Stimulated activated CD4-positive, alpha-beta T cell treated with anti-CD3 and anti-CD28 coated beads, Interleukin-4, amount 100 ng/mL, for 48 hours (primary cell): ENCODE data around the gene ZNF300.
"Not testable (repeated sequence)": the region's sequence is repeated elsewhere in the genome, so short reads cannot be mapped to it uniquely, and the experiment has no call there.

Experiments used
- DNase-seq, 2 donors: peaks; one replicate each; pipeline ENCODE4 v3.0.0-alpha.2; 2020; ENCODE audit warnings: low read depth in 2 of 2

The ZNF300 gene

GRCh38 chr5:150845185-150845859 is 59.5 kb downstream of the ZNF300 start:
- not testable (repeated sequence) for DNase-seq
